ENCODE results near the gene ADGRG3.

DNA sequence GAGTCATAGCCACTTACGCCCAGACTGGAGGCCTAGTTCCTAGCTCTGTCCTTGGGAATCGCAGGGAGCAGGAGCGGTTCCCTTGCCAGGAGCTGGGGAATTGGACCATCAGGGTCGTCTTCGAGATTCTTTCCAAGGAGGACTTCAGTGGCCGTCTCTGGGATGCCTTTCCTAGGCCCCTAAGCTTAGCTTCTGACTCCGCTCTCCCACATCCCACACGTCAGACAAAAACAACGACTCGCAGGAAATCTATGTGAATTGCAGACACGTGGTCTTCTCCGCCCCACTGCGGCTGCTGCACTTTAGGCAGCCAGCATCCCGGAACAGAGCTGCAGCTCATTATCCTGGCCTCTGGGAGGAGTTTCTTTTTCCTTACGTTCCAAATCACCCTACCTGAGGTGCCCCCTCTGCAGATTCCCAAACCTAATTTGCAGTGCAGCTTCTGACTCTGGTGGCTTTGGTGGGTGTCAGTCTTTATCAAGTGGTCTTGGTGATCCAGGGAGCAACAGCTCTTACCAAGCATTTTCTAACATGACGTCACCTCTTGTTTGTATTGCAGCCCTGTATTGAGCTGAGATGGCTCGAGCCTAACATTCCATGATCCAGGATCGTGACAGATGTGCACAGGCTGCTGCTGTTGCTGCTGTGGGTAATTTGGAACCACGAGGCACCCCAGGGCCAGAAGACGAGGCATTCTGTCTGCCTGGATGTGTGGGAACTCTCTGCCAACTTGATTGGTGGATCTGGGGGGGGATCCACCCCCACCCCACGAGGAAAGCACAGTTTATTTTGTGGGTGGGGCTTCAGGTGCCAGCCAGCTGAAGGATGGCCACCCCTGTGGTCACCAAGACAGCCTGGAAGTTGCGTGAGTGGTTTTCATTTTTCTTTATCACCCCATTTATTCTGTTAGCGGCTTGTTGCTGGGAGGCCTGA lies 68.6 kb downstream of the ADGRG3 start:
- TF ChIP-seq, protein P1, sequence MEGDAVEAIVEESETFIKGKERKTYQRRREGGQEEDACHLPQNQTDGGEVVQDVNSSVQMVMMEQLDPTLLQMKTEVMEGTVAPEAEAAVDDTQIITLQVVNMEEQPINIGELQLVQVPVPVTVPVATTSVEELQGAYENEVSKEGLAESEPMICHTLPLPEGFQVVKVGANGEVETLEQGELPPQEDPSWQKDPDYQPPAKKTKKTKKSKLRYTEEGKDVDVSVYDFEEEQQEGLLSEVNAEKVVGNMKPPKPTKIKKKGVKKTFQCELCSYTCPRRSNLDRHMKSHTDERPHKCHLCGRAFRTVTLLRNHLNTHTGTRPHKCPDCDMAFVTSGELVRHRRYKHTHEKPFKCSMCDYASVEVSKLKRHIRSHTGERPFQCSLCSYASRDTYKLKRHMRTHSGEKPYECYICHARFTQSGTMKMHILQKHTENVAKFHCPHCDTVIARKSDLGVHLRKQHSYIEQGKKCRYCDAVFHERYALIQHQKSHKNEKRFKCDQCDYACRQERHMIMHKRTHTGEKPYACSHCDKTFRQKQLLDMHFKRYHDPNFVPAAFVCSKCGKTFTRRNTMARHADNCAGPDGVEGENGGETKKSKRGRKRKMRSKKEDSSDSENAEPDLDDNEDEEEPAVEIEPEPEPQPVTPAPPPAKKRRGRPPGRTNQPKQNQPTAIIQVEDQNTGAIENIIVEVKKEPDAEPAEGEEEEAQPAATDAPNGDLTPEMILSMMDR (IDR thresholded peaks at IDR 0.05) = no peak
- no peak for TF ChIP-seq POLR2AphosphoS5 (IDR thresholded peaks at IDR 0.05)
- no peak for TF ChIP-seq POLR2A (IDR thresholded peaks at IDR 0.05; ENCODE audit: low read depth)
- TF ChIP-seq EP300 (IDR thresholded peaks at IDR 0.05) = no peak
